ENCODE results near the gene ASB3. TPM values are rescaled to one million over a fixed set of nuclear protein-coding genes. Genes with fewer than 3 reads are reported as not detected.
"Not testable (repeated sequence)": the region's sequence is repeated elsewhere in the genome, so short reads cannot be mapped to it uniquely, and the experiment has no call there.

ASB3 gene
- polyA plus RNA-seq, 5 donors, result 28.3 to 37.6 (median 33.7) TPM

GRCh38 chr2:53744395-53745065, 42.2 kb downstream of the ASB3 start:
- DNase-seq, result no peak

- peak in 1 of 2 donors; percentile 14 for DNase-seq
Measured at GRCh38 chr2:53740170-53740569, 46.6 kb downstream of the ASB3 start.

- no peak for DNase-seq
Measured at GRCh38 chr2:53739032-53739431, 47.7 kb downstream of the ASB3 start.

- DNase-seq, result no peak
Measured at GRCh38 chr2:53737091-53737490, 49.7 kb downstream of the ASB3 start.

GRCh38 chr2:53729143-53729762, 57.5 kb downstream of the ASB3 start:
- no peak for DNase-seq

- DNase-seq, result no peak
Measured at GRCh38 chr2:53727921-53728320, 58.8 kb downstream of the ASB3 start.

- no peak for DNase-seq
Measured at GRCh38 chr2:53725662-53726061, 61.1 kb downstream of the ASB3 start.

- no peak for DNase-seq
Measured at GRCh38 chr2:53724536-53724935, 62.2 kb downstream of the ASB3 start.

GRCh38 chr2:53720944-53721343, 65.8 kb downstream of the ASB3 start:
- not testable (repeated sequence) for DNase-seq

- DNase-seq, result no peak
Measured at GRCh38 chr2:53715568-53715967, 71.2 kb downstream of the ASB3 start.

GRCh38 chr2:53711271-53711780, 75.4 kb downstream of the ASB3 start:
- DNase-seq, result no peak

GRCh38 chr2:53708988-53709387, 77.8 kb downstream of the ASB3 start:
- no peak for DNase-seq

GRCh38 chr2:53701221-53701620, 85.5 kb downstream of the ASB3 start:
- DNase-seq, result no peak

- no peak for DNase-seq
Measured at GRCh38 chr2:53697686-53698085, 89.1 kb downstream of the ASB3 start.

GRCh38 chr2:53697092-53697491, 89.7 kb downstream of the ASB3 start:
- no peak for DNase-seq

- no peak for DNase-seq
Measured at GRCh38 chr2:53695575-53695974, 91.2 kb downstream of the ASB3 start.

GRCh38 chr2:53694096-53694771, 92.5 kb downstream of the ASB3 start:
- DNase-seq, result no peak

- no peak for DNase-seq
Measured at GRCh38 chr2:53690876-53691275, 95.9 kb downstream of the ASB3 start.

GRCh38 chr2:53672881-53673522, 113.8 kb downstream of the ASB3 start:
- no peak for DNase-seq

- DNase-seq, result peak; percentile 34 to 51
Measured at GRCh38 chr2:53670331-53670730, 116.4 kb downstream of the ASB3 start.

- DNase-seq, result no peak
Measured at GRCh38 chr2:53668624-53669026, 118.1 kb downstream of the ASB3 start.

GRCh38 chr2:53667130-53667529, 119.6 kb downstream of the ASB3 start:
- not testable (repeated sequence) for DNase-seq
